Measurements from ENCODE around the gene SUSD6.

DNA sequence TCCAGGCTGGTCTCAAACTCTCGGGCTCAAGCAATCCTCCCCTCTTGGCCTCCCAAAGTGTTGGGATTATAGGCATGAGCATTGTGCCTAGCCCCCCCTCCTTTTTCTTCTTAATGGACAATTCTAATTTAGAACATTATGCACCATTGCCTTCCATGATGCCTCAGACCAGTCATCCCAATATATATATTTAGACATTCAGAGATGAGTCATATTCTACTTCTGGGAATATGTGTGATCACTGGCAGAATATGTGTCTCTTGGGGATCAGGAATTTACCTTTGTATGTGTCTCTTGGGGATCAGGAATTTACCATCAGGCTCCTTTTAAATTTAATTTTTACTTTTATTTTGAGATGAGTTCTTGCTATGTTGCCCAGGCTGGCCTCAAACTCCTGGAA is 29.2 kb upstream of the SUSD6 start:
- TF ChIP-seq, protein P1, sequence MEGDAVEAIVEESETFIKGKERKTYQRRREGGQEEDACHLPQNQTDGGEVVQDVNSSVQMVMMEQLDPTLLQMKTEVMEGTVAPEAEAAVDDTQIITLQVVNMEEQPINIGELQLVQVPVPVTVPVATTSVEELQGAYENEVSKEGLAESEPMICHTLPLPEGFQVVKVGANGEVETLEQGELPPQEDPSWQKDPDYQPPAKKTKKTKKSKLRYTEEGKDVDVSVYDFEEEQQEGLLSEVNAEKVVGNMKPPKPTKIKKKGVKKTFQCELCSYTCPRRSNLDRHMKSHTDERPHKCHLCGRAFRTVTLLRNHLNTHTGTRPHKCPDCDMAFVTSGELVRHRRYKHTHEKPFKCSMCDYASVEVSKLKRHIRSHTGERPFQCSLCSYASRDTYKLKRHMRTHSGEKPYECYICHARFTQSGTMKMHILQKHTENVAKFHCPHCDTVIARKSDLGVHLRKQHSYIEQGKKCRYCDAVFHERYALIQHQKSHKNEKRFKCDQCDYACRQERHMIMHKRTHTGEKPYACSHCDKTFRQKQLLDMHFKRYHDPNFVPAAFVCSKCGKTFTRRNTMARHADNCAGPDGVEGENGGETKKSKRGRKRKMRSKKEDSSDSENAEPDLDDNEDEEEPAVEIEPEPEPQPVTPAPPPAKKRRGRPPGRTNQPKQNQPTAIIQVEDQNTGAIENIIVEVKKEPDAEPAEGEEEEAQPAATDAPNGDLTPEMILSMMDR (IDR thresholded peaks at IDR 0.05) = no peak
- TF ChIP-seq POLR2A (IDR thresholded peaks at IDR 0.05) = no peak
